GM12878 (cell line): ENCODE results near the gene TBC1D10A. TPM values are rescaled to one million over a fixed set of nuclear protein-coding genes. Genes with fewer than 3 reads are reported as not detected.

Experiments
- ATAC-seq: fragments of 200-7000 bp; cut with Tn5 transposase; 3 replicates; pipeline ENCODE4 v1.9.1; 2020; ENCODE audit warnings: mild to moderate bottlenecking, moderate library complexity
- BruUV-seq: library from RNA; stranded (reverse); fragments of 400-500 nt; replicated peaks from 2 replicates; lab custom pipeline; 2021; lab: Mats Ljungman, UMichigan
- CTCF ChIA-PET: fragments of 300-600 bp; sonication (Branson Sonifier 250); formaldehyde crosslinking; extraction: SDS; loops from one replicate; lab custom pipeline; 2021; ENCODE audit warnings: inconsistent platforms; lab: Yijun Ruan, JAX
- POLR2A ChIA-PET: fragments of 350-600 bp; formaldehyde crosslinking; extraction: SDS; loops from one replicate; lab custom pipeline; 2021; ENCODE audit warnings: inconsistent platforms; lab: Charles Lee
- RAD21 ChIA-PET: fragments of 300-600 bp; sonication (Branson Sonifier 250); formaldehyde crosslinking; loops from one replicate; lab custom pipeline; 2023; ENCODE audit warnings: antibody characterized with exemption; ENCODE audit not compliant: unreplicated experiment; lab: Charles Lee
- SMC1A ChIA-PET: fragments of 300-600 bp; sonication (Branson Sonifier 250); formaldehyde crosslinking; loops from one replicate; lab custom pipeline; 2023; ENCODE audit not compliant: unreplicated experiment, uncharacterized antibody; lab: Charles Lee
- DNase-seq: peaks from one replicate; pipeline ENCODE4 v3.0.0-alpha.2; 2011; ENCODE audit warnings: low read depth, low spot score
- FAIRE-seq: peaks from 3 replicates; lab custom pipeline; 2011; peaks lifted over from hg19 to GRCh38; lab: Jason Lieb, UNC
- H2AFZ ChIP-seq: 2 replicates; pipeline ENCODE4 v1.6.0; 2011; ENCODE audit warnings: low read depth, low read length, control low read depth; ENCODE audit not compliant: control insufficient read depth
- H3K27ac ChIP-seq: 2 replicates; pipeline ENCODE4 v1.5.1; 2011; ENCODE audit warnings: control low read depth; ENCODE audit not compliant: control insufficient read depth, insufficient read depth
- H3K27me3 ChIP-seq, 2 experiments: replicated peaks in 1 of 2; 2 replicates each; pipeline versions ENCODE4 v1.6.0 to v1.6.1; 2011; ENCODE audit warnings: low read length in 1 of 2; ENCODE audit not compliant: control insufficient read depth in 2 of 2, insufficient read depth in 2 of 2
- H3K36me3 ChIP-seq, 2 experiments: 2 replicates each; pipeline ENCODE4 v1.5.1; 2011; ENCODE audit warnings: low read length in 1 of 2; ENCODE audit not compliant: control insufficient read depth in 2 of 2, insufficient read depth in 2 of 2
- H3K4me1 ChIP-seq: 2 replicates; pipeline ENCODE4 v1.6.1; 2011; ENCODE audit warnings: mild to moderate bottlenecking, low read length, moderate library complexity, mixed read lengths; ENCODE audit not compliant: control insufficient read depth, insufficient read depth
- H3K4me2 ChIP-seq: 2 replicates; pipeline ENCODE4 v1.6.0; 2011; ENCODE audit warnings: control low read depth; ENCODE audit not compliant: control insufficient read depth, insufficient read depth
- H3K4me3 ChIP-seq: fragments of 200-600 bp; sonication (generic); 2 replicates; pipeline ENCODE4 v1.5.1; 2016
- H3K79me2 ChIP-seq: 2 replicates; pipeline ENCODE4 v1.6.0; 2011; ENCODE audit warnings: low read length; ENCODE audit not compliant: control insufficient read depth, insufficient read depth
- H3K9ac ChIP-seq: 2 replicates; pipeline ENCODE4 v1.8.0; 2011; ENCODE audit warnings: low read length, control low read depth, mixed read lengths; ENCODE audit not compliant: control insufficient read depth, insufficient read depth
- H3K9me3 ChIP-seq: replicated peaks from 3 replicates; pipeline ENCODE4 v1.5.1; 2011; ENCODE audit warnings: mild to moderate bottlenecking, low read length; ENCODE audit not compliant: control insufficient read depth, insufficient read depth
- H4K20me1 ChIP-seq: 2 replicates; pipeline ENCODE4 v1.6.0; 2011; ENCODE audit not compliant: control insufficient read depth, insufficient read depth
- POU2F2 ChIP-seq: IDR thresholded peaks from 3 replicates; pipeline ENCODE4 v1.6.1; 2011; ENCODE audit warnings: low read depth, mild to moderate bottlenecking, low read length, borderline replicate concordance
- SP1 ChIP-seq: IDR thresholded peaks from one replicate; pipeline ENCODE4 v1.6.1; 2011; ENCODE audit warnings: low read depth, low read length
- SUZ12 ChIP-seq: fragments of 200-600 bp; sonication (generic); IDR thresholded peaks from one replicate; pipeline ENCODE4 v1.6.1; 2018; ENCODE audit warnings: antibody characterized with exemption, mild to moderate bottlenecking; ENCODE audit not compliant: unreplicated experiment
- ZNF217 ChIP-seq: fragments of 450-650 bp; IDR thresholded peaks from 2 replicates; pipeline ENCODE4 v1.6.1; 2017; ENCODE audit warnings: antibody characterized with exemption, mild to moderate bottlenecking
- WGBS: methylation state at CpG from one replicate; pipeline ENCODE4 v1.1.6; 2016; ENCODE audit warnings: low lambda C conversion rate; ENCODE audit not compliant: insufficient replicate concordance, insufficient coverage; ENCODE audit errors: missing lambda C conversion rate; 5-methylcytosine and 5-hydroxymethylcytosine counted together
- in situ Hi-C: fragments of 300-500 bp; cut with MboI; formaldehyde crosslinking; loops from 9 replicates; pipeline ENCODE4 v1.14.3; 2018; ENCODE audit warnings: mixed read lengths
- intact Hi-C: fragments of 100-400 bp; cut with micrococcal nuclease; formaldehyde crosslinking; loops from one replicate; pipeline ENCODE4 v1.14.2; 2022; ENCODE audit not compliant: unreplicated experiment
- polyA plus RNA-seq, 11 experiments: library from polyadenylated mRNA; depleted of rRNA in 4 of 11; unstranded in 6 of 11; stranded (reverse) in 5 of 11; fragments of >200 nt; fragmentation: Nextera tagmentation in 4 of 11; fragmentation: Illumina TruSeq in 1 of 11; extraction: Ambion mirVana in 4 of 11; extraction: Trizol in 1 of 11; gene quantifications; 1 replicate in 1 of 11; 2 replicates in 10 of 11; pipeline versions ENCODE4 v1.2.1 to v1.2.3, GENCODE V29; 2011 to 2016; ENCODE audit warnings: inconsistent platforms in 2 of 11, missing spikeins in 2 of 11, low read depth in 1 of 11
- total RNA-seq, 4 experiments: library from RNA; depleted of rRNA in 3 of 4; stranded (reverse); fragments of >200 nt in 3 of 4; fragmentation: Illumina TruSeq in 1 of 4; extraction: Trizol in 1 of 4; gene quantifications; 2 replicates each; pipeline versions ENCODE4 v1.2.1 to v1.2.3, GENCODE V29; 2013 to 2021
- TF ChIP-seq, protein P1 (sequence below): IDR thresholded peaks from 2 replicates; pipeline ENCODE4 v1.6.1; 2011; ENCODE audit warnings: mild to moderate bottlenecking, low read depth, low read length, moderate library complexity; ENCODE audit not compliant: insufficient replicate concordance

Gene TBC1D10A
- total and polyA plus RNA-seq, 10 of the 15 experiments (the other 5 are each of a cell fraction or from before 2014, with no cell fraction given), result 0.27 to 25.7 (median 15.3) TPM

DNA sequence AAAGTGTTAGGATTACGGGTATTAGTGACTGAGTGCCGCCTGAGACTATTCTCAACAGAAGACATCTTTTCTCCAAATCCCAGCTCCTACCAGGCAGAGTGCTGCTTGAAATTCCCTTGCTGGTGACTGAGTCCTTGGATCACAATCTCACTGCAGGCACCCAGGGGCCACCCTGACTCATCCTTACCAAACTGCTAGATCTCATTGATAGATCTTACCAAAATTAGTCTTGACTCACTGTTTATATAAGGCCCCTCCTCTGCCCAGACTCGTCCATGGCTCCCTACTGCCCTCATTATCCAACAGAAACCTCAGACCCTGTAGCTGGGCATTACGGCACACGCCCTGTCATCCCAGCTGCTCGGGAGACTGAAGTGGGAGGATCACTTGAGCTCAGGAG is 14.7 kb downstream of the TBC1D10A start (continued):
- TF ChIP-seq, protein P1, sequence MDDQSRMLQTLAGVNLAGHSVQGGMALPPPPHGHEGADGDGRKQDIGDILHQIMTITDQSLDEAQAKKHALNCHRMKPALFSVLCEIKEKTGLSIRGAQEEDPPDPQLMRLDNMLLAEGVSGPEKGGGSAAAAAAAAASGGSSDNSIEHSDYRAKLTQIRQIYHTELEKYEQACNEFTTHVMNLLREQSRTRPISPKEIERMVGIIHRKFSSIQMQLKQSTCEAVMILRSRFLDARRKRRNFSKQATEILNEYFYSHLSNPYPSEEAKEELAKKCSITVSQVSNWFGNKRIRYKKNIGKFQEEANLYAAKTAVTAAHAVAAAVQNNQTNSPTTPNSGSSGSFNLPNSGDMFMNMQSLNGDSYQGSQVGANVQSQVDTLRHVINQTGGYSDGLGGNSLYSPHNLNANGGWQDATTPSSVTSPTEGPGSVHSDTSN, result no peak
- TF ChIP-seq SP1, result no peak
- TF ChIP-seq ZNF217, result no peak

DNA sequence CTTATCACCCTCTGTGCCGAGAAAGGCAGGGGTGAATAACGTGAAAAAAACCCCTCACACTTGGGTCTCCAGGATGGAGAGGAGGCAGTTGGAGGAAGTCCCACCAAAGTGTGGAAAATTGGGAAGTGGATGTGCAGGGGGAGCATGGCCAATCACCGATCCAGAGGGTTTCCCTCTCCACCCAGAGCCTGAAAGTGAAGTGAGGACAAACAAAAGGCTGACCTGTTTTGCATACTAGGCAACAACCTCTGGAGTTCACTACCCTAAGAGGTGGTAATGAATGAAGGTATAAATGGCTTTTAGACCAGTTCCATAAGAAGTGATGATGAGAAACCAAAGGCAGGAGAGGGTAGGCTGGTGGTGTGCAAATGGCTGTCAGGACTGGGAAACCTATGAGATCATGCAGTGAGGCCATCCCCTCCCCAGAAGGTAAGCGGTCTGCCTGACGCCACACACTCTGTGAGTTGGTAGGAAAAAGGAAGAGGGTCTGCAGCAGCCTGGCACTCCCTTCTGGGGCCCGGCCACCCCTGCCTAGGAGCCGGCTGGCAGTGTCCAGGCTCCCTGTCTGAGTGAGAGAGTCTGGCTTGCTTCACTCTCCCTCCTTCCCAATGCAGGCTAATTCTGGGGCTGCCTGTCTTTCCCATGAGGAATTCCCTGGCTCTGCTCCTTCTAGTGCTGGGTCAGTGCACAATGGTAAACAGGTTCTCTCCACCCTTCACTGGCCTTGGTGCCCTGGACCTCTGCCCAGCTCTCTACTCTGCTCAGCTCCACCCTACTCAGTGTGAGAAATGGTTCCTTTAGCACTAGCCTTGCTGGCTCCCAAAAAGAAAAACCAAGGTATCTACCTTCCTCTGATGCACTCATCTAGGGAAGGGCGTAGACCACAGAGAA is 15.6 kb downstream of the TBC1D10A start:
- Histone ChIP-seq H3K79me2 (peaks cover 78% of the 10 kb centered on the region), H3K4me3 (peak overlapping the region; percentile 7; the same call in 1 of the 2 replicates), H3K4me2 (peak overlapping the region; percentile 89), H3K27ac (peak overlapping the region; percentile 87), H3K9me3 (no peaks in the 10 kb centered on the region), H3K27me3 (no peaks in the 10 kb centered on the region), H3K4me1 (peaks cover 97% of the 10 kb centered on the region), H3K36me3 (peaks cover 0 to 4% of the 10 kb centered on the region in 2 experiments; a peak in 2 of 4 replicates), H2AFZ (no peak overlapping the region), H4K20me1 (no peaks in the 10 kb centered on the region), H3K9ac (no peak overlapping the region)
- no peak for DNase-seq
- TF ChIP-seq SUZ12, result no peak
- 0 out of 3 replicates have a peak, but pooled peaks have one; percentile 25 for TF ChIP-seq POU2F2
- WGBS, result 90% methylated on average over 8 of the region's 8 CpGs
- intact Hi-C loops (loop anchor here (2.0 kb wide), 1 partner anchor 14 kb away; no protein-coding TSS in a partner anchor), in situ Hi-C loops (no loop called here)
- ChIA-PET SMC1A (interaction anchor here (0.6 to 9.7 kb wide), 12 partner anchors 10 to 81 kb away, joined by 3 to 92 read pairs (median 4); partner anchors contain the start of genes CASTOR1, RNF215 and TBC1D10A), RAD21 (interaction anchor here (0.6 to 8.2 kb wide), 9 partner anchors 14 to 114 kb away, joined by 3 to 88 read pairs (median 5); partner anchors contain the start of genes CASTOR1, CCDC157, RNF215 and SF3A1), CTCF (interaction anchor here (1.0 to 18.4 kb wide), 5 partner anchors 14 to 203 kb away, joined by 3 to 177 read pairs (median 4); partner anchors contain the start of genes CASTOR1 and TBC1D10A), POLR2A (interaction anchor here (0.6 to 16.1 kb wide), 6 partner anchors 15 to 113 kb away, joined by 3 to 198 read pairs (median 6); partner anchors contain the start of genes CCDC157, SF3A1 and TBC1D10A)
- ATAC-seq, result no peak
- no TSS peak for BruUV-seq
- FAIRE-seq, result no peak
